Right atrium auricular region (tissue), 2 donors: ENCODE measurements around the gene TEFM. TPM values are rescaled to one million over a fixed set of nuclear protein-coding genes. Genes with fewer than 3 reads are reported as not detected.
A peak's percentile ranks its signal among the peaks of the same experiment; 100 is the strongest.
"Not testable (repeated sequence)": the region's sequence is repeated elsewhere in the genome, so short reads cannot be mapped to it uniquely, and the experiment has no call there.

ENCODE experiments used
- DNase-seq: peaks from one replicate; pipeline ENCODE4 v3.0.0-alpha.2; 2019; ENCODE audit warnings: low spot score
- H3K27ac ChIP-seq, 2 donors: fragments of 200-600 bp; sonication (generic); 1 replicate in 1 of 2; 2 replicates in 1 of 2; pipeline ENCODE4 v1.5.1; 2016 to 2019
- H3K27me3 ChIP-seq, 2 donors: fragments of 200-600 bp; sonication (generic); one replicate each; pipeline versions ENCODE4 v1.5.1 to v1.6.0; 2017 to 2019
- H3K36me3 ChIP-seq: fragments of 200-600 bp; sonication (generic); one replicate; pipeline ENCODE4 v1.5.1; 2016
- H3K4me1 ChIP-seq, 2 donors: fragments of 200-600 bp; sonication (generic); one replicate each; pipeline versions ENCODE4 v1.5.1 to v1.6.0; 2017 to 2019
- H3K4me3 ChIP-seq, 2 donors: fragments of 200-600 bp; sonication (generic); 1 replicate in 1 of 2; 2 replicates in 1 of 2; pipeline ENCODE4 v1.5.1; 2017 to 2019; ENCODE audit warnings: mild to moderate bottlenecking in 1 of 2, moderate library complexity in 1 of 2
- H3K9me3 ChIP-seq, 2 donors: fragments of 200-600 bp; sonication (generic); one replicate each; pipeline ENCODE4 v1.5.1; 2019
- total RNA-seq, 2 donors: library from RNA; depleted of rRNA; stranded (reverse); fragments of >200 nt; gene quantifications; one replicate each; pipeline ENCODE4 v1.1.0, GENCODE V29; 2016
- TF ChIP-seq, protein P1 (sequence below), 2 donors: fragments of 200-600 bp; sonication (generic); IDR thresholded peaks; one replicate each; pipeline ENCODE4 v1.5.1; 2019; ENCODE audit warnings: antibody characterized with exemption in 2 of 2

The TEFM gene
- total RNA-seq, 2 donors from 2014 or later, result 6.6 to 11.0 TPM

GRCh38 chr17:30950189-30950588 lies 44.2 kb upstream of the TEFM start:
- no peak for DNase-seq
- TF ChIP-seq, protein P1, sequence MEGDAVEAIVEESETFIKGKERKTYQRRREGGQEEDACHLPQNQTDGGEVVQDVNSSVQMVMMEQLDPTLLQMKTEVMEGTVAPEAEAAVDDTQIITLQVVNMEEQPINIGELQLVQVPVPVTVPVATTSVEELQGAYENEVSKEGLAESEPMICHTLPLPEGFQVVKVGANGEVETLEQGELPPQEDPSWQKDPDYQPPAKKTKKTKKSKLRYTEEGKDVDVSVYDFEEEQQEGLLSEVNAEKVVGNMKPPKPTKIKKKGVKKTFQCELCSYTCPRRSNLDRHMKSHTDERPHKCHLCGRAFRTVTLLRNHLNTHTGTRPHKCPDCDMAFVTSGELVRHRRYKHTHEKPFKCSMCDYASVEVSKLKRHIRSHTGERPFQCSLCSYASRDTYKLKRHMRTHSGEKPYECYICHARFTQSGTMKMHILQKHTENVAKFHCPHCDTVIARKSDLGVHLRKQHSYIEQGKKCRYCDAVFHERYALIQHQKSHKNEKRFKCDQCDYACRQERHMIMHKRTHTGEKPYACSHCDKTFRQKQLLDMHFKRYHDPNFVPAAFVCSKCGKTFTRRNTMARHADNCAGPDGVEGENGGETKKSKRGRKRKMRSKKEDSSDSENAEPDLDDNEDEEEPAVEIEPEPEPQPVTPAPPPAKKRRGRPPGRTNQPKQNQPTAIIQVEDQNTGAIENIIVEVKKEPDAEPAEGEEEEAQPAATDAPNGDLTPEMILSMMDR (IDR thresholded peaks at IDR 0.05), result no peak
- peak overlapping the region in 1 of 2 donors; percentile 36 for H3K27ac ChIP-seq

GRCh38 chr17:30947796-30948195 lies 41.8 kb upstream of the TEFM start:
- Histone ChIP-seq H3K4me1 (peaks cover 0 to 6% of the 10 kb centered on the region in 2 donors), H3K9me3 (no peaks in the 10 kb centered on the region), H3K4me3 (no peak overlapping the region), H3K27me3 (no peaks in the 10 kb centered on the region), H3K27ac (no peak overlapping the region), H3K36me3 (no peaks in the 10 kb centered on the region)
- DNase-seq, result no peak
- TF ChIP-seq, protein P1 (IDR thresholded peaks at IDR 0.05), result no peak

More at GRCh38 chr17:30950189-30950588, 44.2 kb upstream of the TEFM start:
- Histone ChIP-seq H3K4me3 (no peak overlapping the region), H3K9me3 (no peaks in the 10 kb centered on the region), H3K36me3 (no peaks in the 10 kb centered on the region), H3K4me1 (peaks cover 0 to 16% of the 10 kb centered on the region in 2 donors), H3K27me3 (no peaks in the 10 kb centered on the region)

DNA sequence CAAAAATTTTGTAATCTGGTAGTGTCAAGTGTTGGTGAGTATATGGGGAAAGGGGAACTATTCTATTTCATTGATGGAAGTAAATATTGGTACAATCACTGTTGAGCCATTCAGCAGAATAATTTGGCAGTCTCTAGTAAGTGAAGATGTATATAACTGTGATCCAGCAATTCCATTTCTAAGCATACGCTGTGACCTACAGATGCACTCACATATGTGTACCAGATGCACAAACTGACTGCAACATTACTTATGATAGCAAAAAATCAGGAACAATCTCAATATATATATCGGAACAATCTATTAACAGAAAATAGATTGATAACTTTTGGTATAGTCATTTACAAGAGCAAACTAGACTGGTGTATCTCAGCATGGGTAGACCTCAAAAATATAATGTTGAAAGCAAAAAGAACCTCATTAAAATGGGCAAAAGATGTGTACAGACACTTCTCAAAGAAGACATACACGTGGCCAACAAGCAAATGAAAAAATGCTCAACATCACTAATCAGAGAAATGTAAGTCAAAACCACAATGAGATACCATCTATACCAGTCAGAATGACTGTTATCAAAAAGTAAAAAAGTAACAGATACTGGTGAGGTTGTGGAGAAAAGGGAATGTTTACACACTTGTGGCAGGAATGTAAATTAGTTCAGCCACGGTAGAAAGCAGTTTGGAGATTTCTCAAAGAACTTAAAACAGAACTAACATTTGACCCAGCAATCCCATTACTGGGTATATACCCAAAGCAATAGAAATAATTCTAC lies 36.5 kb upstream of the TEFM start:
- Histone ChIP-seq H3K36me3 (no peaks in the 10 kb centered on the region), H3K9me3 (no peaks in the 10 kb centered on the region), H3K4me3 (no peak overlapping the region), H3K27me3 (no peaks in the 10 kb centered on the region), H3K27ac (no peak overlapping the region), H3K4me1 (no peaks in the 10 kb centered on the region)
- no peak for DNase-seq
- TF ChIP-seq, protein P1 (IDR thresholded peaks at IDR 0.05), result no peak

DNA sequence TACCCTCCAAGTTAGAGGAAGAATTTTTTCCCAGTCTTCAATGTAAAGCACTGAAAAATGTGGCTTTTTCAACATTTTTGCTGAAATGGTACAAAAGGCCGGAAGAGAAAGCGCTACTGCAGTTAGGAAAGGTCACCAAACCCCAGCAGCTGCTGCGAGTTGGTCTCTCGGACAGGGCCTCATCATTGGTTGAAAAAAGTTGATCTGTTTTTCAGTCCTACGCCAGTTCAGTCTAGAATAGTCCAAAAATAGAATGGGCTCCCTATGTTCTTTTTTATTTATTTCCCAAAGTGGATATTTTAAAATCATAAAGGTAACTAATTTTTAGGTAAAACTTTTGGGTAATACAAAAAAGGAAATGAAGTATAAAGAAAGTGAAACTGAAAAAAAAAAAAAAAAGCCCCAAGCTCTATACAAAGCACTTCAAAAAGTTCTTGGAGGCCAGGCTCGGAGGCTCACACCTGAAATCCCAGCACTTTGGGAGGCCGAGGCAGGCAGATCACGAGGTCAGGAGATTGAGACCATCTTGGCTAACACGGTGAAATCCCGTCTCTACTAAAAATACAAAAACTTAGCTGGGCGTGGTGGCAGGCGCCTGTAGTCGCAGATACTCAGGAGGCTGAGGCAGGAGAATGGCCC lies 33.1 kb upstream of the TEFM start:
- DNase-seq, result no peak
- no peaks in the 10 kb centered on the region for H3K9me3 ChIP-seq
- no peaks in the 10 kb centered on the region for H3K27me3 ChIP-seq
- no peaks in the 10 kb centered on the region for H3K36me3 ChIP-seq
- H3K4me1 ChIP-seq, result no peaks in the 10 kb centered on the region
- TF ChIP-seq, protein P1 (IDR thresholded peaks at IDR 0.05), result no peak
- peak overlapping the region in 1 of 2 donors; percentile 29 for H3K27ac ChIP-seq
- H3K4me3 ChIP-seq, result no peak overlapping the region

GRCh38 chr17:30933966-30934365 lies 27.9 kb upstream of the TEFM start:
- no peak for DNase-seq
- H3K4me3 ChIP-seq, result no peak overlapping the region
- TF ChIP-seq, protein P1 (IDR thresholded peaks at IDR 0.05), result no peak
- H3K4me1 ChIP-seq, result no peaks in the 10 kb centered on the region
- H3K9me3 ChIP-seq, result no peaks in the 10 kb centered on the region
- H3K27ac ChIP-seq, result no peak overlapping the region
- H3K27me3 ChIP-seq, result no peaks in the 10 kb centered on the region
- H3K36me3 ChIP-seq, result no peaks in the 10 kb centered on the region

GRCh38 chr17:30931582-30931981 lies 25.5 kb upstream of the TEFM start:
- H3K27ac ChIP-seq, H3K27me3 ChIP-seq, H3K4me1 ChIP-seq, H3K9me3 ChIP-seq, DNase-seq, H3K36me3 ChIP-seq, H3K4me3 ChIP-seq: not testable (repeated sequence)
